Activated effector memory CD4-positive, alpha-beta T cell treated with Interleukin-2 at 50 U/mL for 16 hours (primary cell): Measurements from ENCODE around the gene SIK3.

Experiments
- DNase-seq: peaks from one replicate; pipeline ENCODE4 v3.0.0-alpha.2; 2020

The SIK3 gene

DNA sequence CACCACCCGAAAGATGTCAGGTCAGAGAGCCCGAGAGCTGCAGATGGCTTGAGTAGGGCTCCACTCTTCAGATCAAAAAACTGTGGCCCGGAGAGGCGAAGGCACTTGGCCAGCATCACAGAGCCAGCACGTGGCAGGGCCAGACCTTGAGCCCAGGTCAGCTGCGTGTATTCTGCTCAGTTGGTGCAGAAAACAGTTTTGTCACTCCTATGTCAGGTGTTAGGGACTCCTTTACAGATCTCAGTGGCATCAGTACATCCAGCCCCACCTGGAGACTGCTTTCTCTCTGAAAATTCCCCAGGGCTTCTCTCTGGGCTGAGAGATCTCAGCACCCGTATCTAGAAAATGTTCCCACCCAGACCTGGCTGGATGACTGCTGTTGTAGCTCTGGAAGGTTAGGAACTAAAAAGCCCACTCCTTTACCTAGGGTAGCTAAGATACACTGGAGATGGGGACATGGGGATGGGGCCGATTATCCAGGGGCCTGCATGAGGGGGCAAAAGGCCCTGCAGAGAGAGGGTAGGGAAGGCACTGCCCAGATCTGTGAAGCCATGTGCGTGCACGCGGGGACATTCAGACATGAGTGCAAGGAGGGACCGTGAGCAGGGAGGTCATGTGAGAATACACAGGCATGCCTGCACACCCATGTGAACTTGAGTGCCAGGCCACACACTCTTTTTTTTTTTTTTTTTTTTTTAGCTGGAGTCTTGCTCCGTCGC is 264.3 kb downstream of the SIK3 start:
- no peak for DNase-seq

DNA sequence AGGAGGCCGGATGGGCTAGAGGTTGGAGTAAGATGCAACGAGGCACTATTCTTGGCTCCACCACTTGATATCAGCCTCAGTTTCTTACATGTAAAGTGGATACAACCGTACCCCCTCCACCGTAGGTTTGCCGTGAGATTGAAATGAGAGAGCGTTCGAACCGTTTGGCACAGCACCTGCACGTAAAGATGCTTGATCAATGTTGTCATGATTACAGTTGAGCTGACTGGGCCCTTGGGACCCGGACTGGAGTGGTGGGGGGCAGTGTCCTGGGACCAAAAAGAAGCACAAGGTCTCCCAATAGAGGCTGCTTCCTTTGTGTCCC is 264.8 kb downstream of the SIK3 start:
- DNase-seq, result no peak

DNA sequence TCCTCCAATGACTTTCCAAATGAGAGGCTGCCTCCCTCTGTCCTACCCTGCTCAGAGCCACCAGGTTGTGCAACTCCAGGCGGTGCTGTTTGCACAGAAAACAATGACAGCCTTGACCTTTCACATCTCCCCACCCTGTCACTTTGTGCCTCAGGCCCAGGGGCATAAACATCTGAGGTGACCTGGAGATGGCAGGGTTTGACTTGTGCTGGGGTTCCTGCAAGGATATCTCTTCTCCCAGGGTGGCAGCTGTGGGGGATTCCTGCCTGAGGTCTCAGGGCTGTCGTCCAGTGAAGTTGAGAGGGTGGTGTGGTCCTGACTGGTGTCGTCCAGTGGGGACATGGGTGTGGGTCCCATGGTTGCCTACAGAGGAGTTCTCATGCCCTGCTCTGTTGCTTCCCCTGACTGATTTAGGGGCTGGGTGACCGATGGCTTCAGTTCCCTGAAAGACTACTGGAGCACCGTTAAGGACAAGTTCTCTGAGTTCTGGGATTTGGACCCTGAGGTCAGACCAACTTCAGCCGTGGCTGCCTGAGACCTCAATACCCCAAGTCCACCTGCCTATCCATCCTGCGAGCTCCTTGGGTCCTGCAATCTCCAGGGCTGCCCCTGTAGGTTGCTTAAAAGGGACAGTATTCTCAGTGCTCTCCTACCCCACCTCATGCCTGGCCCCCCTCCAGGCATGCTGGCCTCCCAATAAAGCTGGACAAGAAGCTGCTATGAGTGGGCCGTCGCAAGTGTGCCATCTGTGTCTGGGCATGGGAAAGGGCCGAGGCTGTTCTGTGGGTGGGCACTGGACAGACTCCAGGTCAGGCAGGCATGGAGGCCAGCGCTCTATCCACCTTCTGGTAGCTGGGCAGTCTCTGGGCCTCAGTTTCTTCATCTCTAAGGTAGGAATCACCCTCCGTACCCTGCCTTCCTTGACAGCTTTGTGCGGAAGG is 265.6 kb downstream of the SIK3 start:
- DNase-seq, result no peak

- DNase-seq, result no peak
Measured at GRCh38 chr11:116831790-116832349, 266.4 kb downstream of the SIK3 start.

DNA sequence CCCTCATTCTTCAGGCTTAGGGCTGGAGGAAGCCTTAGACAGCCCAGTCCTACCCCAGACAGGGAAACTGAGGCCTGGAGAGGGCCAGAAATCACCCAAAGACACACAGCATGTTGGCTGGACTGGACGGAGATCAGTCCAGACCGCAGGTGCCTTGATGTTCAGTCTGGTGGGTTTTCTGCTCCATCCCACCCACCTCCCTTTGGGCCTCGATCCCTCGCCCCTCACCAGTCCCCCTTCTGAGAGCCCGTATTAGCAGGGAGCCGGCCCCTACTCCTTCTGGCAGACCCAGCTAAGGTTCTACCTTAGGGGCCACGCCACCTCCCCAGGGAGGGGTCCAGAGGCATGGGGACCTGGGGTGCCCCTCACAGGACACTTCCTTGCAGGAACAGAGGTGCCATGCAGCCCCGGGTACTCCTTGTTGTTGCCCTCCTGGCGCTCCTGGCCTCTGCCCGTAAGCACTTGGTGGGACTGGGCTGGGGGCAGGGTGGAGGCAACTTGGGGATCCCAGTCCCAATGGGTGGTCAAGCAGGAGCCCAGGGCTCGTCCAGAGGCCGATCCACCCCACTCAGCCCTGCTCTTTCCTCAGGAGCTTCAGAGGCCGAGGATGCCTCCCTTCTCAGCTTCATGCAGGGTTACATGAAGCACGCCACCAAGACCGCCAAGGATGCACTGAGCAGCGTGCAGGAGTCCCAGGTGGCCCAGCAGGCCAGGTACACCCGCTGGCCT is 267.9 kb downstream of the SIK3 start:
- DNase-seq, result no peak

GRCh38 chr11:116829525-116830183 is 268.6 kb downstream of the SIK3 start, which contains the start of gene APOC3:
TSS of gene APOC3 (plus strand) at chr11:116829907. CDS start at chr11:116830583, 676 bp downstream.
- DNase-seq, result no peak

DNA sequence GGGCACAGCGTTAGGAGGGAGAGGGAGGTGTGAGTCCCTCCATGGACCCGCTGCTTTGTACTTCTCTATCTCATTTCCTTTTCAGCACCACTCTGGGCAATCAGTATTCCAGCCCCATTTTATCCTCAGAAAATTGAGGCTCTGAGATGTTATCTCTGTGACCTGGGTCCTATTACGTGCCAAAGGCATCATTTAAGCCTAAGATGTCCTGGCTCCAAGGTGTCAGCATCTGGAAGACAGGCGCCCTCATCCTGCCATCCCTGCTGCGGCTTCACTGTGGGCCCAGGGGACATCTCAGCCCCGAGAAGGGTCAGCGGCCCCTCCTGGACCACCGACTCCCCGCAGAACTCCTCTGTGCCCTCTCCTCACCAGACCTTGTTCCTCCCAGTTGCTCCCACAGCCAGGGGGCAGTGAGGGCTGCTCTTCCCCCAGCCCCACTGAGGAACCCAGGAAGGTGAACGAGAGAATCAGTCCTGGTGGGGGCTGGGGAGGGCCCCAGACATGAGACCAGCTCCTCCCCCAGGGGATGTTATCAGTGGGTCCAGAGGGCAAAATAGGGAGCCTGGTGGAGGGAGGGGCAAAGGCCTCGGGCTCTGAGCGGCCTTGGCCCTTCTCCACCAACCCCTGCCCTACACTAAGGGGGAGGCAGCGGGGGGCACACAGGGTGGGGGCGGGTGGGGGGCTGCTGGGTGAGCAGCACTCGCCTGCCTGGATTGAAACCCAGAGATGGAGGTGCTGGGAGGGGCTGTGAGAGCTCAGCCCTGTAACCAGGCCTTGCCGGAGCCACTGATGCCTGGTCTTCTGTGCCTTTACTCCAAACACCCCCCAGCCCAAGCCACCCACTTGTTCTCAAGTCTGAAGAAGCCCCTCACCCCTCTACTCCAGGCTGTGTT is 269.4 kb downstream of the SIK3 start:
- no peak for DNase-seq

- no peak for DNase-seq
Measured at GRCh38 chr11:116827461-116827860, 270.8 kb downstream of the SIK3 start.

- DNase-seq, result no peak
Measured at GRCh38 chr11:116826751-116827431, 271.3 kb downstream of the SIK3 start.

DNA sequence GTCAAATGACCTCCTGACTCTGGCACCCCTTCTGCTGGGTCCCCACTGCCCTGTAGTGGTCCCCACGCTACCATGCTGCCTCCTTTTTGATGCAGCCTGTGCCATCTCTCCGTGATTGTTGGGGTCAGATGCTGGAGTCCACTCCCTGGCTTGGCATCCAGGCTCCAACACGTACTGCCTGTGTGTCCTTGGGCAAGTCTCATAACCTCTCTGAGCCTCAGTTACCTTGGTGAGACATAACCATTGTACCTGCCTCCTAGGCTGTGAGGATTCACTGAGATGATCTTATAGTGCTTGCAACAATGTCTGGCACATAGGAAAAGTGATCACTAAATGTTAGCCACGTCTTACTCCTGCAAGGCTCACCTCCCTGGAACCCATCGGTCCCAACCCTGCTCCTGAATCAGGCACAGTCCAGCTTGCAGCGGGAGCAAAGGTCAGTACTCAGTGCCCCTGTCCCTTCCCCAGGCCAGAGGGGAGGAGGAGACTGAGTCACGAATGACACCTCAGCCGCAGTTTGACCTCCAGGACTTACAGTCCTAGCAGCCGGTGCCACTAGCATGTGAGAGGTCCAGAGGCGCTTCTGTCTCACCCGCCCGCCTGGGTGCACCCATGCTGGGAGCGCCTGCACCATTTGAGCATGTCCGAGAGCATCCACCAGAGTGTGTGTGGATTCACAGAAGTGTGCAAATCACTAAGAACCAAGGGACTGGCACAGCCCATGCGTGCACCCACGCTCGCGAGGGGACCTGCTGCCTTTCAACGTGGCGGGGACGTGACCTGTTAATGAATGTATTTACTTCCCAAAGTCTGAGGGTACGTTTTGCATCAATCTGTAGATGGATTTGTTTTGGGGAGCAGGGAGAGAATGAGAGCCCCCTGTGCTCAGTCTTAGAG is 272.1 kb downstream of the SIK3 start:
- no peak for DNase-seq

DNA sequence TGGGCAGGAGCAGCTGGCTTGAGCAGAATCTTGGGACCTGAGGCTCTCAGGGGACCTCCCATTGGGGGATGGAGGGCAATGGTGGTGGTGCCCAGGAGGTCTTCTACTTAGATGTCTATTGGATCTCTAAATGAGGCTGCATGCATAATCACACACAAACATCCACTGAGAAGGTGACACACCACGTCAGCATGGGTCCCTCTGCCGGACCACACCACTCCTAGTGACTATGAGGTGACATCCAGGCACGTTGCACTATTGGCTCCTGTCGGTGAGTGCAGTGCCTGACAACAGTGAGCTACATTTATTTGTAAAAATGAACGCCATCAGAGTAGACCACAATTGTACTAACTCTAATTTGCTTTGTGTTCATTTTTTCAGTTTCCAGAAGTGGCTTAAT is 272.8 kb downstream of the SIK3 start:
- no peak for DNase-seq

GRCh38 chr11:116823031-116823843 is 275.0 kb downstream of the SIK3 start, which contains the start of gene APOA4:
TSS of gene APOA4 (minus strand) at chr11:116823304. CDS start at chr11:116823191, 113 bp downstream.
- DNase-seq, result no peak

DNA sequence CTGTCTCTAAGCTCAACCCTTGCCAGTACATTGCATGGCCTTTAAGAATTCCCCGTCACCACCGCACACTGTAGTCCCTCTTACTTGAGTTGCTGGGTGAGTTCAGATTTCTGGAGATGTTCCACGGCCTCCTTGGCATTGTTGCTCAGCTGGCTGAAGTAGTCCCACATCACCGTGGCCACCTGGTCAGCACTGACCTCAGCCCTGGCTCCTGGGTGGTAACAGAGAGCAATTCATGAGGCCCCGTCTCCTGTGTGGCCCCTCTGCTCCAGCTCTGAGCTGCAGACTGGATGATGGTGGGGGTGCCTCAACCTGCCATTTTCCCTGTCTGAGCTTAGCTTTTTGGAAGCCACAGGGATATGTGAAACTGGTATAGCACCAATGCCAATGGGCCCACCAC is 275.7 kb downstream of the SIK3 start:
- DNase-seq, result no peak

- DNase-seq, result no peak
Measured at GRCh38 chr11:116821050-116821918, 276.9 kb downstream of the SIK3 start.

- no peak for DNase-seq
Measured at GRCh38 chr11:116819049-116819448, 279.2 kb downstream of the SIK3 start.

- no peak for DNase-seq
Measured at GRCh38 chr11:116814502-116814901, 283.7 kb downstream of the SIK3 start.

GRCh38 chr11:116813781-116814471 is 284.3 kb downstream of the SIK3 start:
- no peak for DNase-seq
